DMS114 treated with DMSO at 0.1 percent for 48 hours (cell line): ENCODE results near the gene CT47A1.
A peak's percentile ranks its signal among the peaks of the same experiment; 100 is the strongest.
"Not testable (repeated sequence)": the region's sequence is repeated elsewhere in the genome, so short reads cannot be mapped to it uniquely, and the experiment has no call there.

Source experiments
- DNase-seq: peaks from one replicate; lab custom pipeline; 2025; ENCODE audit not compliant: unreplicated experiment; lab: John Stamatoyannopoulos, UW

Gene CT47A1

GRCh38 chrX:120985660-120986059 is at the start of gene CT47A1:
CT47A1 (minus strand) TSS chrX:120985760; CDS start chrX:120985529, 231 bp downstream.
- DNase-seq, result not testable (repeated sequence)

GRCh38 chrX:121032531-121032930 is 47.0 kb upstream of the CT47A1 start:
- DNase-seq, result no peak

GRCh38 chrX:121030083-121030482 is 44.5 kb upstream of the CT47A1 start:
- no peak for DNase-seq

- DNase-seq, result no peak
Observed at GRCh38 chrX:121028419-121028818, 42.9 kb upstream of the CT47A1 start.

GRCh38 chrX:121014826-121015225 is 29.3 kb upstream of the CT47A1 start:
- DNase-seq, result no peak

GRCh38 chrX:121013897-121014455 is 28.4 kb upstream of the CT47A1 start:
- no peak for DNase-seq

- no peak for DNase-seq
Observed at GRCh38 chrX:121011254-121011653, 25.7 kb upstream of the CT47A1 start.

GRCh38 chrX:121010218-121010617 is 24.7 kb upstream of the CT47A1 start:
- DNase-seq, result no peak

GRCh38 chrX:121009764-121010163 is 24.2 kb upstream of the CT47A1 start:
- no peak for DNase-seq

GRCh38 chrX:121008920-121009319 is 23.4 kb upstream of the CT47A1 start:
- no peak for DNase-seq

GRCh38 chrX:121000589-121000988 is 15.0 kb upstream of the CT47A1 start:
- peak; percentile 0 for DNase-seq

GRCh38 chrX:120999413-120999812 is 13.9 kb upstream of the CT47A1 start:
- no peak for DNase-seq

GRCh38 chrX:120956500-120956899 is 29.1 kb downstream of the CT47A1 start, which contains the start of gene CT47A7:
CT47A7 (minus strand) TSS chrX:120956600; CDS start chrX:120956345, 255 bp downstream.
- DNase-seq, result not testable (repeated sequence)
